Heart right ventricle (tissue), 16 donors: Measurements from ENCODE around the gene SPON1. TPM values are rescaled to one million over a fixed set of nuclear protein-coding genes. Genes with fewer than 3 reads are reported as not detected.

Experiments
- ATAC-seq, 8 donors: fragments of 200-7000 bp; cut with Tn5 transposase; one replicate each; pipeline ENCODE4 v1.9.1; 2020; ENCODE audit warnings: mild to moderate bottlenecking in 8 of 8, moderate library complexity in 8 of 8, moderate number of reproducible peaks in 1 of 8
- DNase-seq, 2 donors: peaks; one replicate each; pipeline ENCODE4 v3.0.0-alpha.2; 2020
- H3K27ac ChIP-seq, 10 donors: fragments of 200-600 bp; sonication (generic) in 2 of 10; one replicate each; pipeline versions ENCODE4 v1.5.0 to v1.8.0; 2020 to 2022; ENCODE audit warnings: mild to moderate bottlenecking in 3 of 10
- H3K27me3 ChIP-seq, 7 donors: fragments of 200-600 bp; one replicate each; pipeline ENCODE4 v1.8.0; 2021 to 2022; ENCODE audit warnings: mild to moderate bottlenecking in 2 of 7
- H3K36me3 ChIP-seq, 9 donors: fragments of 200-600 bp; sonication (generic) in 1 of 9; one replicate each; pipeline versions ENCODE4 v1.5.0 to v1.8.0; 2020 to 2022; ENCODE audit warnings: mild to moderate bottlenecking in 2 of 9
- H3K4me1 ChIP-seq, 9 donors: fragments of 200-600 bp; sonication (generic) in 1 of 9; one replicate each; pipeline versions ENCODE4 v1.5.0 to v1.8.0; 2020 to 2022; ENCODE audit warnings: mild to moderate bottlenecking in 4 of 9
- H3K4me3 ChIP-seq, 10 donors: fragments of 200-600 bp; sonication (generic) in 2 of 10; one replicate each; pipeline versions ENCODE4 v1.5.0 to v1.8.0; 2020 to 2022; ENCODE audit warnings: mild to moderate bottlenecking in 7 of 10, moderate library complexity in 2 of 10
- H3K9me3 ChIP-seq, 11 donors: fragments of 200-600 bp in 10 of 11; sonication (generic) in 2 of 11; one replicate each; pipeline versions ENCODE4 v1.5.0 to v1.8.0; 2013 to 2022; ENCODE audit warnings: mild to moderate bottlenecking in 2 of 11, control low read depth in 1 of 11, moderate library complexity in 1 of 11
- CTCF ChIP-seq, 9 donors: fragments of 200-600 bp; sonication (generic) in 2 of 9; IDR thresholded peaks; one replicate each; pipeline versions ENCODE4 v1.5.0 to v1.8.0; 2021 to 2022; ENCODE audit warnings: antibody characterized with exemption in 9 of 9, mild to moderate bottlenecking in 5 of 9, moderate library complexity in 1 of 9
- WGBS, 2 donors: extraction: QIAGEN DNeasy Blood & Tissue Kit; methylation state at CpG; one replicate each; pipeline ENCODE4 v1.1.7; 2013; ENCODE audit warnings: inconsistent platforms in 1 of 2; 5-methylcytosine and 5-hydroxymethylcytosine counted together
- intact Hi-C, 10 donors: fragments of 100-400 bp; cut with DNase I; formaldehyde crosslinking; loops; one replicate each; pipeline versions ENCODE4 v1.11.1 to v1.14.2; 2022
- polyA plus RNA-seq, 2 donors: library from polyadenylated mRNA; stranded (reverse); fragments of 200-250 nt; gene quantifications; one replicate each; pipeline ENCODE4 v1.2.3, GENCODE V29; 2013
- total RNA-seq, 10 donors: library from RNA; stranded (reverse); fragmentation: NEBNext Ultra II Directional in 3 of 10; extraction: Animal tissue kit (Norgen Biotek cat#: 25700) in 3 of 10; gene quantifications; one replicate each; pipeline versions ENCODE4 v1.2.1 to v1.2.4, GENCODE V29; 2021 to 2023
- donor health status: Arrhythmogenic right ventricular cardiomyopathy.
- donor health status: ischemic (EF 13 %, LVEDD 7.1; RV severe dilation, severe dysfunction).
- donor health status: healthy with polysubstance abuse.
- donor health status: DM: no; HTN: yes; CAD: no.
- donor health status: DM: no; HTN: no; CAD: no.
- donor health status: ischemic (EF 25% LVEDD 6.9; RV normal size, moderate dysfunction).
- donor health status: ischemic (EF 25% LVEDD 5.7; RV mildly dilated, moderate dysfunction).
- donor health status: healthy.
- donor health status: DM: yes; HTN: yes; CAD: no.
- donor health status: Ischemic cardiomyopathy.
- donor health status: ischemic (EF 35%, LVEDD 5.7; RV mildly dilated, moderate dysfunction).
- donor health status: nonischemic (EF 11% LVEDD 7.7; RV severe dilation, severe dysfunction).
- donor health status: DM: yes; HTN: yes; CAD: no.
- donor health status: PGD.
- donor health status: ischemic (EF 29% LVEDD 5.4; RV normal size, mild dysfunction).
- donor health status: nonischemic (EF 23%, LVEDD 6.1; RV moderate dilation, normal function).

Gene SPON1
- total and polyA plus RNA-seq, 12 donors: 2.9 to 14.7 (median 5.6) TPM

- Histone ChIP-seq H3K27me3 (peaks cover 0 to 34% (median 9%) of the 10 kb centered on the region in 7 donors), H3K36me3 (peaks cover 0 to 4% (median 0%) of the 10 kb centered on the region in 9 donors), H3K27ac (no peak overlapping the region), H3K4me1 (peaks cover 0 to 19% (median 4%) of the 10 kb centered on the region in 9 donors), H3K4me3 (no peak overlapping the region), H3K9me3 (no peaks in the 10 kb centered on the region)
- ATAC-seq (peak in 7 of 8 donors; percentile 14 to 53 (median 28)), DNase-seq (no peak)
- intact Hi-C loops: loop anchor here in 1 of 10 donors (5.0 kb wide), 1 partner anchor 476 kb away; no protein-coding TSS in a partner anchor
- WGBS, 2 donors: 55 to 59% methylated on average over 2 of the region's 2 CpGs
- TF ChIP-seq CTCF (IDR thresholded peaks at IDR 0.05): no peak
Measured at GRCh38 chr11:14253421-14253820, 290.9 kb downstream of the SPON1 start.

GRCh38 chr11:14253840-14254239, 291.3 kb downstream of the SPON1 start:
- peaks cover 0 to 19% (median 0%) of the 10 kb centered on the region in 9 donors for H3K4me1 ChIP-seq
- peaks cover 0 to 4% (median 0%) of the 10 kb centered on the region in 9 donors for H3K36me3 ChIP-seq
- intact Hi-C loops: loop anchor here in 1 of 10 donors (5.0 kb wide), 1 partner anchor 477 kb away; no protein-coding TSS in a partner anchor
- DNase-seq: no peak
- TF ChIP-seq CTCF (IDR thresholded peaks at IDR 0.05): no peak
- no peaks in the 10 kb centered on the region for H3K9me3 ChIP-seq
- H3K4me3 ChIP-seq: no peak overlapping the region
- WGBS, 2 donors: 76 to 78% methylated on average over 5 of the region's 5 CpGs
- ATAC-seq: peak in 6 of 8 donors; percentile 12 to 53 (median 40)
- H3K27me3 ChIP-seq: peaks cover 0 to 33% (median 9%) of the 10 kb centered on the region in 7 donors
- no peak overlapping the region for H3K27ac ChIP-seq

- Histone ChIP-seq H3K36me3 (peaks cover 0 to 4% (median 0%) of the 10 kb centered on the region in 9 donors), H3K27me3 (peaks cover 0 to 27% (median 7%) of the 10 kb centered on the region in 7 donors), H3K4me3 (no peak overlapping the region), H3K9me3 (no peaks in the 10 kb centered on the region), H3K4me1 (peaks cover 0 to 19% (median 0%) of the 10 kb centered on the region in 9 donors), H3K27ac (no peak overlapping the region)
- DNase-seq (no peak), ATAC-seq (peak in 1 of 8 donors; percentile 9)
- no peak for TF ChIP-seq CTCF (IDR thresholded peaks at IDR 0.05)
- WGBS, 2 donors: 90 to 91% methylated on average over 13 of the region's 13 CpGs
- intact Hi-C loops: loop anchor here in 1 of 10 donors (5.0 kb wide), 1 partner anchor 477 kb away; no protein-coding TSS in a partner anchor
Measured at GRCh38 chr11:14254533-14255237, 292.2 kb downstream of the SPON1 start.

GRCh38 chr11:14255238-14255534, 292.7 kb downstream of the SPON1 start:
- Histone ChIP-seq H3K9me3 (no peaks in the 10 kb centered on the region), H3K36me3 (peaks cover 0 to 4% (median 0%) of the 10 kb centered on the region in 9 donors), H3K4me1 (peaks cover 0 to 19% (median 0%) of the 10 kb centered on the region in 9 donors), H3K27me3 (peaks cover 0 to 22% (median 7%) of the 10 kb centered on the region in 7 donors), H3K4me3 (no peak overlapping the region), H3K27ac (no peak overlapping the region)
- 19 to 35% methylated on average over 2 of the region's 2 CpGs for WGBS, 2 donors
- DNase-seq: no peak
- ATAC-seq: no peak
- intact Hi-C loops: no loop called here
- no peak for TF ChIP-seq CTCF (IDR thresholded peaks at IDR 0.05)
